HEK293 (cell line): ENCODE measurements around the gene UNCX.
A peak's percentile ranks its signal among the peaks of the same experiment; 100 is the strongest.

ENCODE experiments used
- CTCF ChIP-seq: fragments of 450-650 bp; formaldehyde crosslinking; IDR thresholded peaks from 2 replicates; pipeline ENCODE4 v1.5.1; 2016; ENCODE audit warnings: missing biosample characterization, missing genetic modification characterization
- EGR2 ChIP-seq: fragments of 450-650 bp; formaldehyde crosslinking; IDR thresholded peaks from 2 replicates; pipeline ENCODE4 v1.5.1; 2016; ENCODE audit warnings: low read depth, missing biosample characterization, missing genetic modification characterization
- HOXA7 ChIP-seq: sonication (generic); formaldehyde crosslinking; IDR thresholded peaks from 2 replicates; pipeline ENCODE4 v1.8.1; 2022; ENCODE audit warnings: missing genetic modification reagents, borderline replicate concordance
- KLF1 ChIP-seq: fragments of 450-650 bp; formaldehyde crosslinking; IDR thresholded peaks from 2 replicates; pipeline ENCODE4 v1.5.1; 2016; ENCODE audit warnings: missing biosample characterization, missing genetic modification characterization
- RBAK ChIP-seq: fragments of 450-650 bp; formaldehyde crosslinking; IDR thresholded peaks from 2 replicates; pipeline ENCODE4 v1.5.1; 2016; ENCODE audit warnings: missing biosample characterization, missing genetic modification characterization
- SCRT1 ChIP-seq: fragments of 450-650 bp; formaldehyde crosslinking; IDR thresholded peaks from 2 replicates; pipeline ENCODE4 v1.5.1; 2016; ENCODE audit warnings: missing biosample characterization, missing genetic modification characterization, borderline replicate concordance
- WT1 ChIP-seq: fragments of 450-650 bp; formaldehyde crosslinking; IDR thresholded peaks from 2 replicates; pipeline ENCODE4 v1.5.1; 2016; ENCODE audit warnings: missing biosample characterization, missing genetic modification characterization
- ZBTB17 ChIP-seq: fragments of 450-650 bp; formaldehyde crosslinking; IDR thresholded peaks from 2 replicates; pipeline ENCODE4 v1.5.1; 2016; ENCODE audit warnings: missing biosample characterization, missing genetic modification characterization
- ZBTB8A ChIP-seq: fragments of 450-650 bp; formaldehyde crosslinking; IDR thresholded peaks from 2 replicates; pipeline ENCODE4 v1.5.1; 2016; ENCODE audit warnings: missing biosample characterization, missing genetic modification characterization
- ZNF114 ChIP-seq: fragments of 450-650 bp; formaldehyde crosslinking; IDR thresholded peaks from 2 replicates; pipeline ENCODE4 v1.5.0; 2017; ENCODE audit warnings: missing biosample characterization, missing genetic modification characterization
- ZNF138 ChIP-seq: fragments of 450-650 bp; formaldehyde crosslinking; IDR thresholded peaks from 2 replicates; pipeline ENCODE4 v1.5.1; 2016; ENCODE audit warnings: missing biosample characterization, missing genetic modification characterization, borderline replicate concordance
- ZNF211 ChIP-seq: fragments of 450-650 bp; formaldehyde crosslinking; IDR thresholded peaks from 2 replicates; pipeline ENCODE4 v1.5.1; 2016; ENCODE audit warnings: low read depth, missing biosample characterization, missing genetic modification characterization
- ZNF221 ChIP-seq: fragments of 450-650 bp; formaldehyde crosslinking; IDR thresholded peaks from 2 replicates; pipeline ENCODE4 v1.5.1; 2017; ENCODE audit warnings: missing biosample characterization, missing genetic modification characterization, borderline replicate concordance
- ZNF24 ChIP-seq: fragments of 450-650 bp; formaldehyde crosslinking; IDR thresholded peaks from 2 replicates; pipeline ENCODE4 v1.5.1; 2016; ENCODE audit warnings: missing biosample characterization, missing genetic modification characterization
- ZNF404 ChIP-seq: fragments of 450-650 bp; formaldehyde crosslinking; IDR thresholded peaks from 2 replicates; pipeline ENCODE4 v1.5.1; 2017; ENCODE audit warnings: missing biosample characterization, missing genetic modification characterization
- ZNF624 ChIP-seq: fragments of 450-650 bp; formaldehyde crosslinking; IDR thresholded peaks from 2 replicates; pipeline ENCODE4 v1.5.1; 2017; ENCODE audit warnings: missing biosample characterization, missing genetic modification characterization
- ZNF670 ChIP-seq: fragments of 450-650 bp; formaldehyde crosslinking; IDR thresholded peaks from 2 replicates; pipeline ENCODE4 v1.5.1; 2016; ENCODE audit warnings: missing biosample characterization, missing genetic modification characterization, low read depth
- ZNF701 ChIP-seq: fragments of 450-650 bp; formaldehyde crosslinking; IDR thresholded peaks from 2 replicates; pipeline ENCODE4 v1.5.1; 2016; ENCODE audit warnings: missing biosample characterization, missing genetic modification characterization
- ZNF704 ChIP-seq: fragments of 450-650 bp; formaldehyde crosslinking; IDR thresholded peaks from 2 replicates; pipeline ENCODE4 v1.5.1; 2016; ENCODE audit warnings: missing biosample characterization, missing genetic modification characterization
- ZNF785 ChIP-seq: fragments of 450-650 bp; formaldehyde crosslinking; IDR thresholded peaks from 2 replicates; pipeline ENCODE4 v1.5.1; 2016; ENCODE audit warnings: missing biosample characterization, missing genetic modification characterization
- ZXDB ChIP-seq: fragments of 450-650 bp; formaldehyde crosslinking; IDR thresholded peaks from 2 replicates; pipeline ENCODE4 v1.5.1; 2016; ENCODE audit warnings: missing biosample characterization, missing genetic modification characterization
- TF ChIP-seq, protein P1 (sequence below): fragments of 450-650 bp; formaldehyde crosslinking; optimal IDR thresholded peaks from 2 replicates; pipeline ENCODE3; 2016; ENCODE audit warnings: missing biosample characterization, mild to moderate bottlenecking, missing genetic modification characterization
- TF ChIP-seq, protein P2 (sequence below): fragments of 450-650 bp; formaldehyde crosslinking; IDR thresholded peaks from 2 replicates; pipeline ENCODE4 v1.5.1; 2016; ENCODE audit warnings: missing biosample characterization, missing genetic modification characterization
- TF ChIP-seq, protein P3 (sequence below): fragments of 450-650 bp; formaldehyde crosslinking; IDR thresholded peaks from 2 replicates; pipeline ENCODE4 v1.5.1; 2016; ENCODE audit warnings: missing biosample characterization, missing genetic modification characterization
- TF ChIP-seq, protein P4 (sequence below): fragments of 450-650 bp; formaldehyde crosslinking; IDR thresholded peaks from 2 replicates; pipeline ENCODE4 v1.5.1; 2016; ENCODE audit warnings: missing biosample characterization, missing genetic modification characterization, low read depth
- TF ChIP-seq, protein P5 (sequence below): fragments of 450-650 bp; IDR thresholded peaks from 2 replicates; pipeline ENCODE4 v1.5.1; 2018; ENCODE audit warnings: missing biosample characterization, mild to moderate bottlenecking, missing genetic modification characterization

Gene UNCX

DNA sequence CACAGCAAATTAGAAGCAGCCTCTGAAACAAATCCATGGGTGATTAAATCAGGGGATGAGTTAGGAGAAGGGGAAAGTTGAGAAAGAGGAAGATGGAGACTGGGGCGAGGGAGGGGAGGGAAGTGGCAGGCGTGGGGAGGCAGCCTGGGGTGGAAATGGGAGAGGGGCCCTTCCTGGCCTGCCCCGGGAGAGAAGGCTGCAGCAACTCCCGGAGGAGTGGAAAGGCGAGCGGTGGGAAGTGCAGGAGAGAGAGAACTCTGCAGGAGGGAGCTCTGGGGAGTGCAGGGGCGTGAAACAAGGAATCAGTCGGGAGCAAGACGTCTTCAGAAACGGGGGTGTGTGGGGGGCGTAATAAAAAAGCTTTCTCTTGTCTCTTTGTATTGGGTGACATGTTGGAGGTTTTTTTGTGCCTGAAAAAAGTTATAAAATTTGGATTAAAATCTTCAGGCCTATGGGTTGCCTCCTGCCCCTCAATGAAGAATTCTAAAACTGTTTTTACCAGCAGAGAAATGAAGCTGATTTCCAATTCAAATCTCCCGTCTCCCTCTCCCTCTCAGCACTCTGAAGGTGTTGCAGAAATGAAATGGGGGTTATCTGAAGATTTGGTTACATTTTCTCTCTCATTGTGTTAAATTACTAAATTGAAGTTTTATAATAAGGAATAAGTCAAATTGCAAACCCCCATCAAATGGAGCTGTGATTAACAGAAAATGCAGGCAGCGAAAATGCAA lies 4.7 kb upstream of the UNCX start (continued):
- TF ChIP-seq ZBTB8A (tag by site-specific recombination), result peak; percentile 34; the same call in 1 of the 2 replicates
- TF ChIP-seq, protein P1, sequence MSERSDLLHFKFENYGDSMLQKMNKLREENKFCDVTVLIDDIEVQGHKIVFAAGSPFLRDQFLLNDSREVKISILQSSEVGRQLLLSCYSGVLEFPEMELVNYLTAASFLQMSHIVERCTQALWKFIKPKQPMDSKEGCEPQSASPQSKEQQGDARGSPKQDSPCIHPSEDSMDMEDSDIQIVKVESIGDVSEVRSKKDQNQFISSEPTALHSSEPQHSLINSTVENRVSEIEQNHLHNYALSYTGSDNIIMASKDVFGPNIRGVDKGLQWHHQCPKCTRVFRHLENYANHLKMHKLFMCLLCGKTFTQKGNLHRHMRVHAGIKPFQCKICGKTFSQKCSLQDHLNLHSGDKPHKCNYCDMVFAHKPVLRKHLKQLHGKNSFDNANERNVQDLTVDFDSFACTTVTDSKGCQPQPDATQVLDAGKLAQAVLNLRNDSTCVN (tag by site-specific recombination), result no peak
- no peak for TF ChIP-seq CTCF (tag by site-specific recombination)
- TF ChIP-seq, protein P2, sequence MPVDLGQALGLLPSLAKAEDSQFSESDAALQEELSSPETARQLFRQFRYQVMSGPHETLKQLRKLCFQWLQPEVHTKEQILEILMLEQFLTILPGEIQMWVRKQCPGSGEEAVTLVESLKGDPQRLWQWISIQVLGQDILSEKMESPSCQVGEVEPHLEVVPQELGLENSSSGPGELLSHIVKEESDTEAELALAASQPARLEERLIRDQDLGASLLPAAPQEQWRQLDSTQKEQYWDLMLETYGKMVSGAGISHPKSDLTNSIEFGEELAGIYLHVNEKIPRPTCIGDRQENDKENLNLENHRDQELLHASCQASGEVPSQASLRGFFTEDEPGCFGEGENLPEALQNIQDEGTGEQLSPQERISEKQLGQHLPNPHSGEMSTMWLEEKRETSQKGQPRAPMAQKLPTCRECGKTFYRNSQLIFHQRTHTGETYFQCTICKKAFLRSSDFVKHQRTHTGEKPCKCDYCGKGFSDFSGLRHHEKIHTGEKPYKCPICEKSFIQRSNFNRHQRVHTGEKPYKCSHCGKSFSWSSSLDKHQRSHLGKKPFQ (tag by site-specific recombination), result no peak
- TF ChIP-seq, protein P3, sequence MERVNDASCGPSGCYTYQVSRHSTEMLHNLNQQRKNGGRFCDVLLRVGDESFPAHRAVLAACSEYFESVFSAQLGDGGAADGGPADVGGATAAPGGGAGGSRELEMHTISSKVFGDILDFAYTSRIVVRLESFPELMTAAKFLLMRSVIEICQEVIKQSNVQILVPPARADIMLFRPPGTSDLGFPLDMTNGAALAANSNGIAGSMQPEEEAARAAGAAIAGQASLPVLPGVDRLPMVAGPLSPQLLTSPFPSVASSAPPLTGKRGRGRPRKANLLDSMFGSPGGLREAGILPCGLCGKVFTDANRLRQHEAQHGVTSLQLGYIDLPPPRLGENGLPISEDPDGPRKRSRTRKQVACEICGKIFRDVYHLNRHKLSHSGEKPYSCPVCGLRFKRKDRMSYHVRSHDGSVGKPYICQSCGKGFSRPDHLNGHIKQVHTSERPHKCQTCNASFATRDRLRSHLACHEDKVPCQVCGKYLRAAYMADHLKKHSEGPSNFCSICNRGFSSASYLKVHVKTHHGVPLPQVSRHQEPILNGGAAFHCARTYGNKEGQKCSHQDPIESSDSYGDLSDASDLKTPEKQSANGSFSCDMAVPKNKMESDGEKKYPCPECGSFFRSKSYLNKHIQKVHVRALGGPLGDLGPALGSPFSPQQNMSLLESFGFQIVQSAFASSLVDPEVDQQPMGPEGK, result peak; percentile 43
- TF ChIP-seq, protein P4, sequence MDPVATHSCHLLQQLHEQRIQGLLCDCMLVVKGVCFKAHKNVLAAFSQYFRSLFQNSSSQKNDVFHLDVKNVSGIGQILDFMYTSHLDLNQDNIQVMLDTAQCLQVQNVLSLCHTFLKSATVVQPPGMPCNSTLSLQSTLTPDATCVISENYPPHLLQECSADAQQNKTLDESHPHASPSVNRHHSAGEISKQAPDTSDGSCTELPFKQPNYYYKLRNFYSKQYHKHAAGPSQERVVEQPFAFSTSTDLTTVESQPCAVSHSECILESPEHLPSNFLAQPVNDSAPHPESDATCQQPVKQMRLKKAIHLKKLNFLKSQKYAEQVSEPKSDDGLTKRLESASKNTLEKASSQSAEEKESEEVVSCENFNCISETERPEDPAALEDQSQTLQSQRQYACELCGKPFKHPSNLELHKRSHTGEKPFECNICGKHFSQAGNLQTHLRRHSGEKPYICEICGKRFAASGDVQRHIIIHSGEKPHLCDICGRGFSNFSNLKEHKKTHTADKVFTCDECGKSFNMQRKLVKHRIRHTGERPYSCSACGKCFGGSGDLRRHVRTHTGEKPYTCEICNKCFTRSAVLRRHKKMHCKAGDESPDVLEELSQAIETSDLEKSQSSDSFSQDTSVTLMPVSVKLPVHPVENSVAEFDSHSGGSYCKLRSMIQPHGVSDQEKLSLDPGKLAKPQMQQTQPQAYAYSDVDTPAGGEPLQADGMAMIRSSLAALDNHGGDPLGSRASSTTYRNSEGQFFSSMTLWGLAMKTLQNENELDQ (tag by site-specific recombination), result no peak
- TF ChIP-seq ZNF404 (tag by site-specific recombination), result no peak
- TF ChIP-seq ZBTB17 (tag by site-specific recombination), result no peak
- no peak for TF ChIP-seq ZNF624
- TF ChIP-seq, protein P5, sequence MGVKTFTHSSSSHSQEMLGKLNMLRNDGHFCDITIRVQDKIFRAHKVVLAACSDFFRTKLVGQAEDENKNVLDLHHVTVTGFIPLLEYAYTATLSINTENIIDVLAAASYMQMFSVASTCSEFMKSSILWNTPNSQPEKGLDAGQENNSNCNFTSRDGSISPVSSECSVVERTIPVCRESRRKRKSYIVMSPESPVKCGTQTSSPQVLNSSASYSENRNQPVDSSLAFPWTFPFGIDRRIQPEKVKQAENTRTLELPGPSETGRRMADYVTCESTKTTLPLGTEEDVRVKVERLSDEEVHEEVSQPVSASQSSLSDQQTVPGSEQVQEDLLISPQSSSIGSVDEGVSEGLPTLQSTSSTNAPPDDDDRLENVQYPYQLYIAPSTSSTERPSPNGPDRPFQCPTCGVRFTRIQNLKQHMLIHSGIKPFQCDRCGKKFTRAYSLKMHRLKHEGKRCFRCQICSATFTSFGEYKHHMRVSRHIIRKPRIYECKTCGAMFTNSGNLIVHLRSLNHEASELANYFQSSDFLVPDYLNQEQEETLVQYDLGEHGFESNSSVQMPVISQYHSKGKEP (tag by site-specific recombination), result no peak
- no peak for TF ChIP-seq ZNF785 (tag by site-specific recombination)
- no peak for TF ChIP-seq HOXA7 (CRISPR knock-in tag)
- TF ChIP-seq ZNF138 (tag by site-specific recombination), result no peak
- no peak for TF ChIP-seq ZXDB (tag by site-specific recombination)
- TF ChIP-seq ZNF221 (tag by site-specific recombination), result no peak
- TF ChIP-seq EGR2 (tag by site-specific recombination), result peak; percentile 82
- no peak for TF ChIP-seq ZNF24 (tag by site-specific recombination)
- TF ChIP-seq SCRT1 (tag by site-specific recombination), result no peak
- TF ChIP-seq ZNF701 (tag by site-specific recombination), result no peak
- no peak for TF ChIP-seq ZNF704
- TF ChIP-seq ZNF211, result no peak
- no peak for TF ChIP-seq KLF1 (tag by site-specific recombination)
- TF ChIP-seq WT1, result peak; percentile 75
- no peak for TF ChIP-seq RBAK (tag by site-specific recombination)
- no peak for TF ChIP-seq ZNF670 (tag by site-specific recombination)
- TF ChIP-seq ZNF114 (tag by site-specific recombination), result no peak
